ENCODE results near the gene WNT4.

WNT4 gene

DNA sequence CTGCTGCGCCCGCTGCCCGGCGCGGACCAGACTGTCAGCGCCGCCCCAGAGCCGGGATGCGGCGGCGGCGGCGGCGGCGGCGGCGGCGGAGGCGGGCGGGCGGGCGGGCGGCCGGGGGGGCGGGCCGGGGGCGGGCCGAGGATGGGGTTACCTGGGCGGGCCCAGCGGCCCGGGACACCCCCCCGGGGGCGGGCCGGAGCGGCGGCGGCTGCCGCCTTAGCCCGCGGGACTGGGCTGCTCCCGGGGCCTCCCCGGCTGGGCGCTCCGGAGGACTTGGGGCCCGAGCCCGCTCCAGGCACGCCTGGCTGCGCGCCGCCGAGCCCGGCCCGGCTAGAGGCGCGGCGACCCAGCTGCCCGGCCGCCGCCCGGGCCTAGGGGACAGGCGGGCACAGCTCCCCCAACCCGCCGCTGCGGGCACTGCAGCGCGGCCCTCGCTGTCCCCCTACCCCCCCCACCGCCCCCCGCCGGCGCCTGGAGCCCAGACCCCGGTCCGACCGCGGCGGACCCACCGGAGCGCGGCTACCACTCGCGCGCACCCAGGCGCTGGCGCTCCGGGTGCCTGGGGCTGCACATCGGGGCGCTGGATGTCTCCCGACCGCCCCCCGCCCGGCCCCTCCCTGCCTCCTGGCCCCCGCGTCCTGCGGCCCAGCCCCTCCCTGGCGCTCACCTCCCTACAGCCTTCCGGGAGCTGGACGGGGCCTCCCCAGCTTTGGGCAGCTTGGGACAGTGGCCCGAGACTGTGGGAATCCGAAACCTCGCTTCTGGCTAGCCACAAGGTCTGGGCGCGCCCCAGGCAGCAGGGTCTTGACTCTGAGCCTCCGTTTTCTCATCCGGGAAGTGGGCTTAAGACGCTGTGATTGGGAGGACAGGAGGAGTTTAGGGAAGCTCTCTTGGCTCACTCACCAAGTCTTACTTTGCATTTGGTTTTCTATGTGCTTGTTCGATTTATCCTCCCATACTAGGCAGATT is at the start of gene WNT4:
Gene WNT4 (minus strand): TSS at position 33 of the 969 bp plus-strand sequence. CDS start 175 bp downstream, outside the sequence.
- H3K27me3 ChIP-seq (ENCODE audit: insufficient read depth, low read length, poor library complexity), result no peaks in the 10 kb centered on the region
- DNase-seq, result no peak

GRCh38 chr1:22190731-22191130 is 47.8 kb upstream of the WNT4 start:
- no peak for ATAC-seq (ENCODE audit: insufficient read depth, low read depth)
- no peaks in the 10 kb centered on the region for H3K27me3 ChIP-seq (ENCODE audit: insufficient read depth, low read length, poor library complexity)

More for the DNA sequence above, at the start of gene WNT4:
- Histone ChIP-seq H3K4me3 (ENCODE audit: low read depth in 1 of 2, low read length in 2 of 2) (no peak within 1 kb of the TSS), H2AFZ (ENCODE audit: low read depth, low read length) (no peak within 1 kb of the TSS), H3K4me1 (ENCODE audit: insufficient read depth, low read length) (no peaks in the 10 kb centered on the region), H3K79me2 (ENCODE audit: insufficient read depth, low read length) (no peaks in the 10 kb centered on the region), H3K9ac (ENCODE audit: low read depth, low read length) (no peak within 1 kb of the TSS), H4K20me1 (ENCODE audit: insufficient read depth, low read length) (peaks cover 26% of the 10 kb centered on the region), H3K27ac (ENCODE audit: low read length) (no peak within 1 kb of the TSS), H3K9me3 (ENCODE audit: insufficient read depth, low read length, severe bottlenecking) (no peaks in the 10 kb centered on the region), H3K4me2 (ENCODE audit: insufficient read depth, low read length) (no peak within 1 kb of the TSS), H3K36me3 (ENCODE audit: insufficient read depth, low read length) (no peaks in the 10 kb centered on the region)
- no peak for ATAC-seq (ENCODE audit: insufficient read depth, low read depth)
- TF ChIP-seq CTCF (IDR thresholded peaks at IDR 0.05; ENCODE audit: borderline replicate concordance, extremely low read depth, low read length, poor library complexity, severe bottlenecking), result no peak

GRCh38 chr1:22190251-22190650 is 47.4 kb upstream of the WNT4 start:
- H4K20me1 ChIP-seq (ENCODE audit: insufficient read depth, low read length), result no peaks in the 10 kb centered on the region; the same call in 1 of the 2 replicates
- H3K27ac ChIP-seq (ENCODE audit: low read length), result no peak overlapping the region
- H3K4me3 ChIP-seq (ENCODE audit: low read depth in 1 of 2, low read length in 2 of 2), result no peak overlapping the region
- no peaks in the 10 kb centered on the region for H3K79me2 ChIP-seq (ENCODE audit: insufficient read depth, low read length)
- no peak for ATAC-seq (ENCODE audit: insufficient read depth, low read depth)
- no peaks in the 10 kb centered on the region for H3K27me3 ChIP-seq (ENCODE audit: insufficient read depth, low read length, poor library complexity)
- H3K4me2 ChIP-seq (ENCODE audit: insufficient read depth, low read length), result no peak overlapping the region
- H2AFZ ChIP-seq (ENCODE audit: low read depth, low read length), result no peak overlapping the region
- DNase-seq, result no peak
- H3K9me3 ChIP-seq (ENCODE audit: insufficient read depth, low read length, severe bottlenecking), result no peaks in the 10 kb centered on the region
- no peak overlapping the region for H3K9ac ChIP-seq (ENCODE audit: low read depth, low read length)
- no peak for TF ChIP-seq EZH2 (IDR thresholded peaks at IDR 0.05; ENCODE audit: borderline replicate concordance, low read depth, low read length, severe bottlenecking)
- no peak for TF ChIP-seq CTCF (IDR thresholded peaks at IDR 0.05; ENCODE audit: borderline replicate concordance, extremely low read depth, low read length, poor library complexity, severe bottlenecking)
- H3K4me1 ChIP-seq (ENCODE audit: insufficient read depth, low read length), result no peaks in the 10 kb centered on the region
- H3K36me3 ChIP-seq (ENCODE audit: insufficient read depth, low read length), result no peaks in the 10 kb centered on the region

More at GRCh38 chr1:22190731-22191130, 47.8 kb upstream of the WNT4 start:
- H3K4me1 ChIP-seq (ENCODE audit: insufficient read depth, low read length), result no peaks in the 10 kb centered on the region
- H3K4me2 ChIP-seq (ENCODE audit: insufficient read depth, low read length), result no peak overlapping the region
- no peaks in the 10 kb centered on the region for H3K79me2 ChIP-seq (ENCODE audit: insufficient read depth, low read length)
- no peak overlapping the region for H2AFZ ChIP-seq (ENCODE audit: low read depth, low read length)
- no peaks in the 10 kb centered on the region for H3K9me3 ChIP-seq (ENCODE audit: insufficient read depth, low read length, severe bottlenecking)
- no peak for TF ChIP-seq EZH2 (IDR thresholded peaks at IDR 0.05; ENCODE audit: borderline replicate concordance, low read depth, low read length, severe bottlenecking)
- no peak for TF ChIP-seq CTCF (IDR thresholded peaks at IDR 0.05; ENCODE audit: borderline replicate concordance, extremely low read depth, low read length, poor library complexity, severe bottlenecking)
- H3K36me3 ChIP-seq (ENCODE audit: insufficient read depth, low read length), result no peaks in the 10 kb centered on the region
- H3K9ac ChIP-seq (ENCODE audit: low read depth, low read length), result no peak overlapping the region
- H3K27ac ChIP-seq (ENCODE audit: low read length), result no peak overlapping the region
- H4K20me1 ChIP-seq (ENCODE audit: insufficient read depth, low read length), result no peaks in the 10 kb centered on the region; the same call in 1 of the 2 replicates
- H3K4me3 ChIP-seq (ENCODE audit: low read depth in 1 of 2, low read length in 2 of 2), result no peak overlapping the region
- no peak for DNase-seq

All from DND-41 (cell line).